HG02973 (cell line): ENCODE data around the gene TBX2.

ENCODE experiments used
- ATAC-seq: cut with Tn5 transposase; IDR thresholded peaks from one replicate; pipeline ENCODE4 v1.9.1; 2021; ENCODE audit warnings: moderate library complexity; ENCODE audit not compliant: unreplicated experiment

Gene TBX2

DNA sequence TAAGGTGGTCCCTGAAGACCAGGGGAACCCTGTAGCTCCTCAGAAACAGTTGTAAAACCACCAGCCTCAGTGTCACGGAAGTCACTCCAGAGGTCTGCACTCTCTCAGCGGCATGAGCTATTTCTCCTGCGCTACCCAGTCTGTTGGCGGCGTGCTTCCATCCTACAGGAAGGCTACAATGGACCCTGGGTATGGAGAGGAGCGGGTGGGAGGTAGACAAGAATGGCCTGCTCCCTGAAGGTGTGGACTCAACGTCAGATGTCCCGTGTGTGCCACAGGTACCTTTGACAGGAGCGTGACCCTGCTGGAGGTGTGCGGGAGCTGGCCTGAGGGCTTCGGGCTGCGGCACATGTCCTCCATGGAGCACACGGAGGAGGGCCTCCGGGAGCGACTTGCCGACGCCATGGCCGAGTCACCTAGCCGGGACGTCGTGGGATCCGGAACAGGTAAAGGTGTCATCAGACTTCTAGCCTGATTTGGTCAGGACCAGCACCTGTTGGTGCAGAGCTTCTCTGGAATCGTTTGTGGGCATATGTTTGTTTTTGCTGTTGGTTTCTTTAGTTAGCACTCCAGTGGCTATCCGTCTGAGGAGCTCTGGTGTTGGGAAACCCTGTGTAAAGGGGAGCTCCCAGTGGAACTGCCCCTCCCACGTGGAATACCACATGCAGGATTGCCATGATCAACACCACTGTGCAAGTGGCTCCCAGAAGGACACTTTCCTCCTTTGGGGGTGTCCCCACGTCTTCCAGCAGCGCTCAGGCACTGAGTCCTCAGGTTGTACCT, 31.4 kb upstream of the TBX2 start:
- no peak for ATAC-seq

- no peak for ATAC-seq
Measured at GRCh38 chr17:61368832-61369450, 30.7 kb upstream of the TBX2 start.

DNA sequence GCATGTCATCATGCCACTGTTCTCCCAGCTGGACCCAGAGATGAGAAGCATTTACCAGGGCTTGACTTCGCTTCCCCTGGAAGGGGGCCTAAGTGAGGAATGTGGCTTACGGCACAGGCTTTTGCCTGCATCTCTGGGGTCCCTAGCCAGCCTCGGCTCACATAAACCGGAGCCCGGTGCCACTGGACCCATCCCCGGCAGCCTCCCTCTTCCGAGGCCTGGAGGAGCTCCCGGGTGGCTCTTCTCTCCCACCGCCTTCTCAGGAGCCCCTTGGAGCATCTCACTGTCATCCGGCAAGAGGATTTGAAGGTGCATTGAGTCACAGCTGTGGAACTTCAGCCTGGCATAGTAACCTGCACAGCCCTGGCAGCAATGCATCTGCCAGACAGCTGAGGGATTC, 29.9 kb upstream of the TBX2 start:
- ATAC-seq = no peak

DNA sequence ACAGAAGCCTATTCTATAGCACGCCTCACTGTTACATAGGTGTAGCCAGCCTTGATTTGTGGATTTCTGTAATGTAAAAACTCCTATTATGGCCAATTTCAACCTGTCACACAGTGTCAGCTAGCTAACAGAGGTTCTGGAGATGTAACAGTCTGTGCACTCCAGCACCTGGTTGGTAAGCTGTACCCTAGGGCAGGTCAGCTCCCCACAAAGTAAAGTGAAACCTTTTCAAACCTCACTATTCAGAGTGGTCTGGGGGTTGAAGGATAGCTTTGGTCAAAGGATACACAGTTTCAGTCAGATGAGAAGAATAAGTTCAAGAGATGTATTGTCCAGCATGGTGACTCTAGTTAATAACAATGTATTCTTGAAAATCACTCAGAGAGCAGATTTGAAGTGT, 28.5 kb upstream of the TBX2 start:
- ATAC-seq = no peak

GRCh38 chr17:61371606-61372005, 28.0 kb upstream of the TBX2 start:
- ATAC-seq = no peak

DNA sequence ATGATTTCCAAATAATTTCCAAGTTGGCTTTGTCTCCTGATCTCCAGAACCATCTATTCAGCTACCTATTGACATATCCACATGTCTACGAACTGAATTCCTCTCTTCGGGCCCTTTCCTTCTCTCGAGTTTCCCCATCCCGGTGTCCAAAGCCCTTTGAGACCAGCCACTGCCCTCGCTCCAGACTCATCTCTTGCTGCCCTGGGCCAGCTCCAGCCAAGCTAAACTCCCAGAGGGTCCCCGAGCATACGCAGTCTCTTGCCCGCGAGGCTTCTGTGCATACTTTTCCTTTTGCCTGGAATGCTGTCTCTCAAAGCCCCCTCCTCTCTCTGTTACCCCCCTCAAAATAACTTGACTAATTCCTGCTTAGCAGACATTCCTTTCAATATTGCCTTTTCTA, 27.2 kb upstream of the TBX2 start:
- no peak for ATAC-seq

DNA sequence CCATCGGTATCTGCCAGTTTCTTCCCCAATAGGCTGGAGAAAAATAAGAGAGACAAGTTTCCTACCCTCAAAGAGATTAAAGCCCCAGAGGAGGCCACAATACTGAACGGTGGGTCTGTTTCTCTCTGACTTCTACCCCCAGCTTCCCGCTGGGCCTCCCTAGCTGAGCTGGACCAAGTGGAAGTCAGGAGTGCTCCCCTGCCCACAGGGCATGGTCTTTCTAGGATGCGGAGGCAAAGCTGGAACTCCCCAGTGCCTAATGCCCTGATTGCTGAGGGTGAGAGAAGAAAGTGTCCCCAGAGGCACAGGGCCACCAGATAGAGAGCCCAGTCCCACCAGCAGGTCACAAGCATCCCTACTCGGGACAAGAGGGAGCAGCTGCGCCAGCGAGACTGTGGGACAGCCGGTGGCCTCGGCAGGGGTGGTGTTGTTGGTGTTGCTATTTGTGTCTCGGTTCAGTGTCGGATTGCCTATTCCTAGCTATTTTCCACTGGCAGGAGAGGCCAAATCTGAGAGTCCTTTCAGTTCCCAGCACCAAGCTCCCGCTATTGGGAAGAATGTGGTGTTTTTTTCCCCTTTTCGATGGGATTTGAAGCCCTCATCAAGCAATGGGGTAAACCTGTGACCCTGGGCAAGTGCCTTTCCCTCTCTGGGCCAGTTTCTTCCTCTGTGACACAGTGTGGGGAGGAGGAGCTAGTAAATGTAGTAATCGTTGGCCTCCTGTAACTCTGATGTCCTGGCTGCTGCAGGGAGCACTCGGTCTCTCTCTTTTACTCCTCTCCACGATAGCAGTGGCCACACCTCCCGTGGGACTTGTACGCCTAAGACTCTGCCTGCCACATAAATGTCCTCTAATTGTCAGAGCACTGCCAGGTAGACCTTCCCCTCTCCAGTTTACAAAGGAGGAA, 22.5 kb upstream of the TBX2 start:
- no peak for ATAC-seq

- ATAC-seq = no peak
Measured at GRCh38 chr17:61378658-61379456, 20.8 kb upstream of the TBX2 start.

GRCh38 chr17:61379457-61380216, 20.0 kb upstream of the TBX2 start:
- ATAC-seq = no peak

- no peak for ATAC-seq
Measured at GRCh38 chr17:61380217-61380835, 19.3 kb upstream of the TBX2 start.

- ATAC-seq = no peak
Measured at GRCh38 chr17:61380836-61381525, 18.7 kb upstream of the TBX2 start.

DNA sequence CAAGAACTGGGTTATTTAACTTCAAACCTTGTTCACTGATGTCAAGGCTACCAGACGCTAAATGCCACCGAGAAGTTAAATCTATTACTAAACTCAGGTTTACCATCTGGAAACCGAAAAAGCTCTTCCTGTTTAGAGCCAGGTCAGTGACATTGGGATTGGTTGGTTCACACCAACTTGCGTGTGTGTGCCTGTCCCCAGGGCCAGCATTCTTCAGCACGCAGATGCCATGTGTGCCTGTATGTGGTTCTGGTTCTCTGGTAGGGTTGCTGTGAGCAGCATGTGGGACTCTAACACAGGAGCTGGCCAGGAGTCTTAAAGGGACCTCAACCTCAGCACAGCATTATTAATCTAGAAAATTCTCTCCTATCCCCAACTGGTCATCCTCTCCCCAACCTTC, 18.1 kb upstream of the TBX2 start:
- no peak for ATAC-seq

- ATAC-seq = no peak
Measured at GRCh38 chr17:61382796-61383688, 16.6 kb upstream of the TBX2 start.

- no peak for ATAC-seq
Measured at GRCh38 chr17:61383689-61384201, 15.9 kb upstream of the TBX2 start.

DNA sequence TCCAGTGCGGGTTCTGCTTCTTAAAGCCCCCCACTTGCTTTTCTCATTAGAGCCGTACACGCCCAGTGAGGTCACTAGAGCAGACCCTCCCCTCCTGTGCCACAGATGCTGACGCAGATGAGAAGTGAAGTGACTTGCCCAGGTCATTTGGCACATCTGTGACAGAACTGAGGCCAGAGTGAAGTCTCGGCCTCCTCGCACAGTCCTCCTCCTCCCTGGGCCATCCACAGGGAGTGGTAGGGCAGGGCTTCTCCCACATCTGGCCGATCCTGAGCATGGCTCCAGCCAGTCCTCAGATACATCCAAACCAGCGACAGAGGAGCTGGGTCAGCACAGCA, 15.3 kb upstream of the TBX2 start:
- no peak for ATAC-seq

DNA sequence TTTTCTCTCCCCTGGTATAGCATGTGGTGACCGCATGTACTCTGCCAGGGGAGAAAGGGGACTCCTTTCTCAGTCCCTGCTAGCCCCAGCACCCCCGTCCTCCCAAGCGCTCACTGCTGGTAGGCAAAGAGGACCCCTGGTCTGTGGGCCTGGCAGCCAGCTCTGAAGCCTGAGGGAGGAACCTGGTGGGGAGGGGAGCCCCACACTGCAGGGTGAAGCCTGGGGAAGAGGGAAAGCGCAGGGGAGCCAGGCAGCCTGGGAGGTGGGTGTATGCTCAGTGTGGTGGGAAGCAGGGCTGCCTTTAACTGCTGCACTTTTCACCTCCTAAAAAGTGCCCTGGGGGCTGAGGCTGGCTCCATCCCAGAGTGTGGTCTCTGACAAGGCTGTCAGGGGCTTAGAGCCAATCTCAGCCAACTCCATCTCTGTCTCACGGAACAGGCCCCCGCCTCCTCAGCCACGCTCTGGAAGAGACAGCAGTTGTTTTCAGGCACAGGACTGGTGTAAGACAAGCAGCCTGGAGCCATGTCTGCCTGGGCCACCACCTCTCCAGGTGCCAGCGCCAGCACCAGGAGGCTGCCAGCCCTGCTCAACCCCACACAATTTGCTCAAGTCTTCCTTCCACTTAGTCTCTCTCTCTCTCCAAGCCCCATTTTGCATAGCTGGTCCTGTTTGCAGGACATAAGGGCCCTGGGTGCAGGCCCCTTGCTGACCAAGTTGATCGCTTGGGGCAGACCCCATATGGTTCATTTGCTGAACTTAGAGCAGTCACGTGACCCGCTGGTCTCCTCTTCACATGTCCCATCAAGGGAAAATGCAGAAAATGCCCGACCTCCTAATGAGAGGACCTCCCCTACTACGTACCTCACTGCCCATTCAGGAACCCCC, 14.7 kb upstream of the TBX2 start:
- no peak for ATAC-seq
